Measurements from ENCODE around the gene FGF14. TPM values are rescaled to one million over a fixed set of nuclear protein-coding genes. Genes with fewer than 3 reads are reported as not detected.

Gene FGF14
- total and polyA plus RNA-seq, 8 donors: 0.42 to 2.4 (median 1.1) TPM

- intact Hi-C loops (cut with DNase I): no loop called here
- H3K4me1 ChIP-seq: no peaks in the 10 kb centered on the region
- H3K27me3 ChIP-seq: no peaks in the 10 kb centered on the region
- H3K27ac ChIP-seq: no peak overlapping the region
- DNase-seq (no peak), ATAC-seq (peak in 2 of 4 donors; percentile 68 to 75), FAIRE-seq (no peak)
- H3K4me3 ChIP-seq: no peak overlapping the region
- H3K36me3 ChIP-seq: no peaks in the 10 kb centered on the region
- H3K9me3 ChIP-seq: no peaks in the 10 kb centered on the region
- no peak for TF ChIP-seq CTCF (IDR thresholded peaks at IDR 0.05)
Measured at GRCh38 chr13:102035969-102036368, 365.9 kb downstream of the FGF14 start.

GRCh38 chr13:102033857-102034331 is 368.0 kb downstream of the FGF14 start:
- FAIRE-seq (no peak), ATAC-seq (peak in 1 of 4 donors; percentile 50), DNase-seq (no peak)
- Histone ChIP-seq H3K4me3 (no peak overlapping the region), H3K27me3 (no peaks in the 10 kb centered on the region), H3K27ac (no peak overlapping the region), H3K4me1 (no peaks in the 10 kb centered on the region), H3K36me3 (no peaks in the 10 kb centered on the region), H3K9me3 (no peaks in the 10 kb centered on the region)
- intact Hi-C loops (cut with DNase I): no loop called here
- no peak for TF ChIP-seq CTCF (IDR thresholded peaks at IDR 0.05)
- 55 to 72% methylated on average over 5 of the region's 5 CpGs for WGBS, 2 donors

- H3K27me3 ChIP-seq: no peaks in the 10 kb centered on the region
- intact Hi-C loops (cut with DNase I): no loop called here
- no peaks in the 10 kb centered on the region for H3K36me3 ChIP-seq
- ATAC-seq: no peak
- H3K9me3 ChIP-seq: no peaks in the 10 kb centered on the region
- no peak for DNase-seq
- 53 to 58% methylated on average over 7 of the region's 7 CpGs for WGBS, 2 donors
- H3K27ac ChIP-seq: no peak overlapping the region
- H3K4me3 ChIP-seq: no peak overlapping the region
- no peak for TF ChIP-seq CTCF (IDR thresholded peaks at IDR 0.05)
- no peak for FAIRE-seq
- H3K4me1 ChIP-seq: no peaks in the 10 kb centered on the region
Measured at GRCh38 chr13:102033386-102033785, 368.5 kb downstream of the FGF14 start.

- H3K27ac ChIP-seq: no peak overlapping the region
- H3K36me3 ChIP-seq: no peaks in the 10 kb centered on the region
- intact Hi-C loops (cut with DNase I): no loop called here
- H3K4me3 ChIP-seq: no peak overlapping the region
- TF ChIP-seq CTCF (IDR thresholded peaks at IDR 0.05): no peak
- DNase-seq (no peak), FAIRE-seq (no peak), ATAC-seq (no peak)
- 50 to 55% methylated on average over 5 of the region's 5 CpGs for WGBS, 2 donors
- H3K27me3 ChIP-seq: no peaks in the 10 kb centered on the region
- no peaks in the 10 kb centered on the region for H3K4me1 ChIP-seq
- no peaks in the 10 kb centered on the region for H3K9me3 ChIP-seq
Measured at GRCh38 chr13:102028868-102029267, 373.0 kb downstream of the FGF14 start.

GRCh38 chr13:102028206-102028605 is 373.6 kb downstream of the FGF14 start:
- no peak for ATAC-seq
- Histone ChIP-seq H3K36me3 (no peaks in the 10 kb centered on the region), H3K27ac (no peak overlapping the region), H3K4me3 (no peak overlapping the region), H3K9me3 (no peaks in the 10 kb centered on the region), H3K27me3 (no peaks in the 10 kb centered on the region), H3K4me1 (no peaks in the 10 kb centered on the region)
- no peak for TF ChIP-seq CTCF (IDR thresholded peaks at IDR 0.05)
- intact Hi-C loops (cut with DNase I): no loop called here
- no peak for DNase-seq
- WGBS, 2 donors: 51 to 66% methylated on average over 4 of the region's 4 CpGs
- no peak for FAIRE-seq
